Fibroblast of pulmonary artery (primary cell): ENCODE measurements around the gene TM4SF18.

ENCODE experiments used
- DNase-seq: peaks from one replicate; pipeline ENCODE4 v3.0.0-alpha.2; 2010; ENCODE audit warnings: low read depth
- H3K4me3 ChIP-seq: replicated peaks from 2 replicates; pipeline ENCODE4 v1.5.1; 2011; ENCODE audit warnings: low read depth, mild to moderate bottlenecking, control low read depth, low read length, moderate library complexity
- TF ChIP-seq, protein P1 (sequence below): IDR thresholded peaks from 2 replicates; pipeline ENCODE4 v1.5.1; 2011; ENCODE audit warnings: mild to moderate bottlenecking, control low read depth, low read length, inconsistent platforms; ENCODE audit errors: missing control alignments

The TM4SF18 gene

GRCh38 chr3:149327156-149327555 is 6.3 kb downstream of the TM4SF18 start:
- no peak overlapping the region for H3K4me3 ChIP-seq
- TF ChIP-seq, protein P1, sequence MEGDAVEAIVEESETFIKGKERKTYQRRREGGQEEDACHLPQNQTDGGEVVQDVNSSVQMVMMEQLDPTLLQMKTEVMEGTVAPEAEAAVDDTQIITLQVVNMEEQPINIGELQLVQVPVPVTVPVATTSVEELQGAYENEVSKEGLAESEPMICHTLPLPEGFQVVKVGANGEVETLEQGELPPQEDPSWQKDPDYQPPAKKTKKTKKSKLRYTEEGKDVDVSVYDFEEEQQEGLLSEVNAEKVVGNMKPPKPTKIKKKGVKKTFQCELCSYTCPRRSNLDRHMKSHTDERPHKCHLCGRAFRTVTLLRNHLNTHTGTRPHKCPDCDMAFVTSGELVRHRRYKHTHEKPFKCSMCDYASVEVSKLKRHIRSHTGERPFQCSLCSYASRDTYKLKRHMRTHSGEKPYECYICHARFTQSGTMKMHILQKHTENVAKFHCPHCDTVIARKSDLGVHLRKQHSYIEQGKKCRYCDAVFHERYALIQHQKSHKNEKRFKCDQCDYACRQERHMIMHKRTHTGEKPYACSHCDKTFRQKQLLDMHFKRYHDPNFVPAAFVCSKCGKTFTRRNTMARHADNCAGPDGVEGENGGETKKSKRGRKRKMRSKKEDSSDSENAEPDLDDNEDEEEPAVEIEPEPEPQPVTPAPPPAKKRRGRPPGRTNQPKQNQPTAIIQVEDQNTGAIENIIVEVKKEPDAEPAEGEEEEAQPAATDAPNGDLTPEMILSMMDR = no peak

GRCh38 chr3:149325581-149325980 is 7.9 kb downstream of the TM4SF18 start:
- TF ChIP-seq, protein P1 = no peak
- no peak overlapping the region for H3K4me3 ChIP-seq
- no peak for DNase-seq

More at GRCh38 chr3:149327156-149327555, 6.3 kb downstream of the TM4SF18 start:
- DNase-seq = no peak

DNA sequence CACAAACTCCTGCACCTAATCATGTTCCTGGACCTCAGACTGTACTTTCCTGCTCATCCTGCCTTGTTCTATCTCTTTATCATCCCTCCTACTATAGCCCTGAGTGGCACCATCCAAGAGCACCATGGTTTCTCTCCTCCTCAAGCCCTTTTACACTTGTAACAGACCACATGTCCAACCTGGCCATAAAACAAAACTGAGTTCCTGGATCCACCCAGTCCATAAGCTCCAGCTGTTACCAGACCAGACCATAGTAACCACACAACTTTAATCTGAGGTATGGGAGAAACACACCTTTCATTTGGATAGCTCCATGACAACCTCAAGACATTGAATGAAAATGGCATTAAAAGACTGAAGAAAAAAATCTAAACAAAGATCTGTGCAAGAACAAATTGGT is 9.1 kb downstream of the TM4SF18 start:
- DNase-seq = no peak
- no peak overlapping the region for H3K4me3 ChIP-seq
- TF ChIP-seq, protein P1 = no peak

DNA sequence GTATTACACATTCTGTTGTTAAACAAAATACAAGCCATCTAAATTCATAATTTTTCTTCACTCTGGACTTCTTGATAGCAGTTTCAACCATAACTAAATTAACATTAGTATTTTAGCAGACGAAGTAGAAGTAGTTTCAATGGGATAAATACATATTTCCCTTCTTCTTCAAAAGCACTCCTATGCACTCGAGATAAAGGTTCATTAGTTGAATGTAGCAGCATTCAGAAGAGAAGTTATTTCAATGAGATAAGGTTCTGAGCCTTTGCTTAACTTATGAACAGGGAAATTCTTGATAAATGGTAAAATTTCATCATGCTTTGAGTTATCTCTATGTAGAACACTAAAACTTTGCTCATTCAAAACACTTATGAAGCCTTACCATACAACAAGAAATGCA is 11.8 kb downstream of the TM4SF18 start:
- DNase-seq = no peak
- H3K4me3 ChIP-seq = no peak overlapping the region
- TF ChIP-seq, protein P1 = no peak

DNA sequence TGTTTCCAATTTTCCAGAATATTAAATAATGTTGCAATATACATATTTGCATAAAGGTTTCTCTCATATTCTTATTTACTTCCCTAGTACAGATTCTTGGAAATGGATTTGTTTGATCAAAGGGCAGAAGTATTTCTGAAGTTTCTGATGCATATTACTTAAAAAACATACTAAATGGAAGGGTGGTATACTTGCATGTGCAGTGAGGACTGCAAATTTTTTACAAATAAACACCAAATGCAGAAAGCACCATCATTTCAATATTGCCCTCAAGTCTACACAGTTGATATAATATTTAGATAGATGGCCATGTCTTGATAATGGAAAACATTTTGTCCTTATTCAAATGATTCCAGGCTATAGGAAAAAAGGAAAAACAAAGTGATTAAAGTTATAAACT is 12.3 kb downstream of the TM4SF18 start:
- TF ChIP-seq, protein P1 = no peak
- DNase-seq = no peak
- no peak overlapping the region for H3K4me3 ChIP-seq

DNA sequence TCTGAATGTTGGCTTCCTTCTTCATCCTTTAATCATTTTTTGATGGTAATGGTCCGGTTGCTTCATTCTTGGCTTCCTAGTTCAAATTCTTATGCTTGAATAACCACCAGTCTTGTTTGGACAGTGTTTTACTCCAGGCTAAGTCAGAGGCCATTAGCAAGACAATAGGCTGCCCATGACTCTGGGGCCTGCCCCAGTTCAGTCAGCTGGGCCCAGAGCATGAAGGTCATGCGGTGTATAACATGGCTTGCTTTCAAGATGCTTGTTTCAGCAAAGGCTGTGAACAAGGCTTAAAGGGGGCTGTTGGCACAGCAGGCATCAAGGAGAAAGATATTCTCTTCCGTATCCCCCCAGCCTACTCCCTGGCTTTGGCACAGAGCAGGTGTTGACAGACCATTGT is 13.7 kb downstream of the TM4SF18 start:
- DNase-seq = no peak
- H3K4me3 ChIP-seq = no peak overlapping the region
- TF ChIP-seq, protein P1 = no peak

DNA sequence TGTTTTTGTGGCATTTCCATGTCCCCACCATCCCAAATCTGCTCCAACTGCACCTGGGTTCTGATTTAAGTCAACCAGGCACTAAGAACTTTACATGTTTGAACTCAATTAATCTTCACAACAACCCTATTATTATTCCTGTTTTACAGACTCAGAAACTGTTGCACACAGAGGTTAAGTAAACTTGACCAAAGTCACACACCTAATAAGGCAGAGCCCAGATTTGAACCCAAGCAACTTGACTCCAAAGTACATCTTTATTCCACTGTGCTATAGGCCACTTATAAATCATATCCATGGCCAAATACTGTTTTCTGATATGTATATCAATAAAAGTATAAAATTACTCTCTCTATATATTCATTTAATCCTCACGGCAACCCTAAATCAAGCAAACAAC is 16.4 kb downstream of the TM4SF18 start:
- no peak for DNase-seq
- H3K4me3 ChIP-seq = no peak overlapping the region
- TF ChIP-seq, protein P1 = no peak
